ENCODE measurements around the gene RETREG1.

Gene RETREG1

GRCh38 chr5:16595881-16596580, 20.8 kb downstream of the RETREG1 start:
- no peak for DNase-seq (ENCODE audit: low read depth in 1 of 2, low spot score in 1 of 2)
- Histone ChIP-seq H3K27me3 (ENCODE audit: insufficient read depth, poor library complexity, severe bottlenecking) (no peaks in the 10 kb centered on the region), H3K27ac (replicated peaks) (peak overlapping the region; percentile 29), H3K4me3 (replicated peaks; ENCODE audit: insufficient read depth, low read length) (no peak overlapping the region)
- TF ChIP-seq GABPA (IDR thresholded peaks at IDR 0.05; ENCODE audit: low read depth), result no peak

DNA sequence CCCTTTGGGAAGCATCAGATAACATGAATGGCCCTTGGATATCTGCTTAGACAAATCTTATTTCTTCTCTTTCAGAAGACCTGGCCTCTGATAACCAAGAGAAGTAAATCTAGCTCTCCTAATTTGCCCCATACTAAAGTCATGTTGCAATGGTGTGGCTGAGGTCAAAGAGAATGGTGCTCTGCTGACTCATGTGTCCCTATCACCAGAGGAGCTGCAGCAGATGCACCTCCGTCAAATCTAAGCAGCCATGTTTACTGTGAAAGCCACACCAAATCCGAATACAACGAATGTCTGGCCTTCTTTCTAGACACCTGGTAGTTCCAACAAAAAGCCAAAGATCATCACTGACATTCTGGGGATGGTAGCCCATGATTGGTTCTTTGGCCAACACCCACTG, 23.2 kb downstream of the RETREG1 start:
- TF ChIP-seq POLR2AphosphoS5 (IDR thresholded peaks at IDR 0.05; ENCODE audit: low read depth) (no peak), SPI1 (IDR thresholded peaks at IDR 0.05; ENCODE audit: borderline replicate concordance, low read depth) (no peak), CTCF (IDR thresholded peaks at IDR 0.05; ENCODE audit: insufficient read depth, low read length) (no peak), GABPA (IDR thresholded peaks at IDR 0.05; ENCODE audit: low read depth) (no peak)
- TF ChIP-seq, protein P1, sequence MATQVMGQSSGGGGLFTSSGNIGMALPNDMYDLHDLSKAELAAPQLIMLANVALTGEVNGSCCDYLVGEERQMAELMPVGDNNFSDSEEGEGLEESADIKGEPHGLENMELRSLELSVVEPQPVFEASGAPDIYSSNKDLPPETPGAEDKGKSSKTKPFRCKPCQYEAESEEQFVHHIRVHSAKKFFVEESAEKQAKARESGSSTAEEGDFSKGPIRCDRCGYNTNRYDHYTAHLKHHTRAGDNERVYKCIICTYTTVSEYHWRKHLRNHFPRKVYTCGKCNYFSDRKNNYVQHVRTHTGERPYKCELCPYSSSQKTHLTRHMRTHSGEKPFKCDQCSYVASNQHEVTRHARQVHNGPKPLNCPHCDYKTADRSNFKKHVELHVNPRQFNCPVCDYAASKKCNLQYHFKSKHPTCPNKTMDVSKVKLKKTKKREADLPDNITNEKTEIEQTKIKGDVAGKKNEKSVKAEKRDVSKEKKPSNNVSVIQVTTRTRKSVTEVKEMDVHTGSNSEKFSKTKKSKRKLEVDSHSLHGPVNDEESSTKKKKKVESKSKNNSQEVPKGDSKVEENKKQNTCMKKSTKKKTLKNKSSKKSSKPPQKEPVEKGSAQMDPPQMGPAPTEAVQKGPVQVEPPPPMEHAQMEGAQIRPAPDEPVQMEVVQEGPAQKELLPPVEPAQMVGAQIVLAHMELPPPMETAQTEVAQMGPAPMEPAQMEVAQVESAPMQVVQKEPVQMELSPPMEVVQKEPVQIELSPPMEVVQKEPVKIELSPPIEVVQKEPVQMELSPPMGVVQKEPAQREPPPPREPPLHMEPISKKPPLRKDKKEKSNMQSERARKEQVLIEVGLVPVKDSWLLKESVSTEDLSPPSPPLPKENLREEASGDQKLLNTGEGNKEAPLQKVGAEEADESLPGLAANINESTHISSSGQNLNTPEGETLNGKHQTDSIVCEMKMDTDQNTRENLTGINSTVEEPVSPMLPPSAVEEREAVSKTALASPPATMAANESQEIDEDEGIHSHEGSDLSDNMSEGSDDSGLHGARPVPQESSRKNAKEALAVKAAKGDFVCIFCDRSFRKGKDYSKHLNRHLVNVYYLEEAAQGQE (IDR thresholded peaks at IDR 0.05; ENCODE audit: insufficient replicate concordance, low read depth), result no peak
- H3K27me3 ChIP-seq (ENCODE audit: insufficient read depth, poor library complexity, severe bottlenecking), result no peaks in the 10 kb centered on the region
- no peak overlapping the region for H3K4me3 ChIP-seq (replicated peaks; ENCODE audit: insufficient read depth, low read length)
- no peak overlapping the region for H3K27ac ChIP-seq (replicated peaks)
- DNase-seq (ENCODE audit: low read depth in 1 of 2, low spot score in 1 of 2), result peak in 1 of 2 experiments; percentile 41

DNA sequence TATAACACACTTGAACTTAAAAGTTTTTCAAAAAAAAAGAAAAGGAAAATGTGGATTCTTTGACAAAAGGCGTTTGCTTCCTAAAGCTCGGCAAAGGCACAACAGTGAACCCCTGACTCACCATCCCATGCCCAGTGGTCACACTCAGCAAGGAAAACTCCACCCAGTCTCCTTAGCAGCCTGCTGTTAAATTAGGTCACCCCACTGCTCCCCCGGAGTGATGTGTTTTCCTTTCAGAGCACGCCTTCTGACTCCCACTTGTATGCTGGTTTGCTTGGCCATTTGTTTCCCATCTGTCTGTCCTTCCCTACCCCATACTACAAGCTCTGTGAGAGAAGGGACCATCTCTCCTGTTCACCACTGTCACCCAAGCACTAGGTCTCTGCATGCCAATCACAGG, 23.8 kb downstream of the RETREG1 start:
- no peak for TF ChIP-seq GABPA (IDR thresholded peaks at IDR 0.05; ENCODE audit: low read depth)
- TF ChIP-seq, protein P1 (IDR thresholded peaks at IDR 0.05; ENCODE audit: insufficient replicate concordance, low read depth), result no peak
- TF ChIP-seq SPI1 (IDR thresholded peaks at IDR 0.05; ENCODE audit: borderline replicate concordance, low read depth), result no peak
- no peak for TF ChIP-seq CTCF (IDR thresholded peaks at IDR 0.05; ENCODE audit: insufficient read depth, low read length)
- no peak for TF ChIP-seq POLR2AphosphoS5 (IDR thresholded peaks at IDR 0.05; ENCODE audit: low read depth)
- H3K4me3 ChIP-seq (replicated peaks; ENCODE audit: insufficient read depth, low read length), result no peak overlapping the region
- no peaks in the 10 kb centered on the region for H3K27me3 ChIP-seq (ENCODE audit: insufficient read depth, poor library complexity, severe bottlenecking)
- no peak for DNase-seq (ENCODE audit: low read depth in 1 of 2, low spot score in 1 of 2)
- no peak overlapping the region for H3K27ac ChIP-seq (replicated peaks)

DNA sequence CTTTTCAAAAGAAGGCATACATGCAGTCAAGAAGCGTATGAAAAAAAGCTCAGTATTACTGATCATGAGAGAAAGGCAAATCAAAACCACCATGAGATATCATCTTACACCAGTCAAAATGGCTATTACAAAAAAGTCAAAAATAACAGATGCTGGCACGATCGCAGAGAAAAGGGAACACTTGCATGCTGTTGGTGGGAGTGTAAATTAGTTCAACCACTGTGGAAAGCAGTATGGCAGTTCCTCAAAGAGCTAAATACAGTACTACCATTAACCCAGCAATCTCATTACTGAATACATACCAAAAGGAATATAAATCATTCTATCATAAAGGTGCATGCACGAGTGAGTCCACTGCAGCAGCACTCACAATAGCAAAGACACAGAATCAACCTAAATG, 24.5 kb downstream of the RETREG1 start:
- no peak overlapping the region for H3K4me3 ChIP-seq (replicated peaks; ENCODE audit: insufficient read depth, low read length)
- H3K27me3 ChIP-seq (ENCODE audit: insufficient read depth, poor library complexity, severe bottlenecking), result no peaks in the 10 kb centered on the region
- TF ChIP-seq POLR2AphosphoS5 (IDR thresholded peaks at IDR 0.05; ENCODE audit: low read depth) (no peak), GABPA (IDR thresholded peaks at IDR 0.05; ENCODE audit: low read depth) (no peak), SPI1 (IDR thresholded peaks at IDR 0.05; ENCODE audit: borderline replicate concordance, low read depth) (peak; percentile 55; the same call in 1 of the 2 replicates)
- TF ChIP-seq, protein P1 (IDR thresholded peaks at IDR 0.05; ENCODE audit: insufficient replicate concordance, low read depth), result no peak
- H3K27ac ChIP-seq (replicated peaks), result no peak overlapping the region
- peak in 1 of 2 experiments; percentile 7 for DNase-seq (ENCODE audit: low read depth in 1 of 2, low spot score in 1 of 2)

Measured in HL-60 (cell line).